KMS-11 (cell line): ENCODE data around the gene NIPAL4.

ENCODE experiments used
- H2AFZ ChIP-seq: fragments of 200-600 bp; sonication (generic); 2 replicates; pipeline ENCODE4 v1.6.1; 2016; ENCODE audit warnings: antibody characterized with exemption, mixed run types, low read depth
- H3K27ac ChIP-seq: fragments of 200-600 bp; sonication (generic); 2 replicates; pipeline ENCODE4 v1.6.1; 2016; ENCODE audit warnings: mild to moderate bottlenecking, mixed run types
- H3K27me3 ChIP-seq: fragments of 200-600 bp; sonication (generic); 2 replicates; pipeline ENCODE4 v1.6.1; 2017; ENCODE audit warnings: mild to moderate bottlenecking, low read depth, mixed run types, moderate library complexity; ENCODE audit not compliant: insufficient read depth
- H3K36me3 ChIP-seq: fragments of 200-600 bp; sonication (generic); 2 replicates; pipeline ENCODE4 v1.6.1; 2017; ENCODE audit warnings: mild to moderate bottlenecking, mixed run types; ENCODE audit not compliant: insufficient read depth
- H3K4me1 ChIP-seq: fragments of 200-600 bp; sonication (generic); 2 replicates; pipeline ENCODE4 v1.6.1; 2016; ENCODE audit warnings: mild to moderate bottlenecking, low read depth, mixed run types; ENCODE audit not compliant: poor library complexity, severe bottlenecking
- H3K4me2 ChIP-seq: fragments of 200-600 bp; sonication (generic); 2 replicates; pipeline ENCODE4 v1.7.0; 2016; ENCODE audit warnings: mild to moderate bottlenecking, mixed run types
- H3K4me3 ChIP-seq: fragments of 200-600 bp; sonication (generic); IDR thresholded peaks from 2 replicates; pipeline ENCODE4 v1.6.1; 2017; ENCODE audit warnings: low read depth, low read length, mixed read lengths; ENCODE audit not compliant: insufficient read depth
- H3K79me2 ChIP-seq: fragments of 200-600 bp; sonication (generic); 2 replicates; pipeline ENCODE4 v1.6.1; 2016; ENCODE audit warnings: low read depth, mixed run types; ENCODE audit not compliant: insufficient read depth
- H3K9ac ChIP-seq: fragments of 200-600 bp; sonication (generic); 2 replicates; pipeline ENCODE4 v1.6.1; 2016; ENCODE audit warnings: mild to moderate bottlenecking, mixed run types
- H4K20me1 ChIP-seq: fragments of 200-600 bp; sonication (generic); 2 replicates; pipeline ENCODE4 v1.6.1; 2016; ENCODE audit warnings: mild to moderate bottlenecking, mixed run types; ENCODE audit not compliant: insufficient read depth
- CTCF ChIP-seq: fragments of 200-600 bp; sonication (generic); conservative IDR thresholded peaks from 2 replicates; pipeline ENCODE4 v1.6.1; 2017; ENCODE audit warnings: low read depth, mild to moderate bottlenecking, antibody characterized with exemption, low read length, moderate library complexity, mixed read lengths

Gene NIPAL4

GRCh38 chr5:157476702-157477408 lies 16.8 kb downstream of the NIPAL4 start:
- Histone ChIP-seq H3K9ac (no peak overlapping the region), H3K27me3 (no peaks in the 10 kb centered on the region), H2AFZ (no peak overlapping the region), H3K4me3 (no peak overlapping the region), H3K4me1 (no peaks in the 10 kb centered on the region), H3K27ac (no peak overlapping the region), H3K4me2 (no peak overlapping the region), H4K20me1 (no peaks in the 10 kb centered on the region), H3K36me3 (no peaks in the 10 kb centered on the region), H3K79me2 (no peaks in the 10 kb centered on the region)
- peak; percentile 76 for TF ChIP-seq CTCF

- no peaks in the 10 kb centered on the region for H3K4me1 ChIP-seq
- H3K4me3 ChIP-seq, result no peak overlapping the region
- H3K9ac ChIP-seq, result no peak overlapping the region
- no peak overlapping the region for H3K4me2 ChIP-seq
- H3K27me3 ChIP-seq, result no peaks in the 10 kb centered on the region
- no peak for TF ChIP-seq CTCF
- no peak overlapping the region for H3K27ac ChIP-seq
- no peak overlapping the region for H2AFZ ChIP-seq
- no peaks in the 10 kb centered on the region for H3K79me2 ChIP-seq
- H3K36me3 ChIP-seq, result no peaks in the 10 kb centered on the region
- no peaks in the 10 kb centered on the region for H4K20me1 ChIP-seq
Measured at GRCh38 chr5:157477814-157478494, 17.9 kb downstream of the NIPAL4 start.

GRCh38 chr5:157478726-157479125 lies 18.7 kb downstream of the NIPAL4 start:
- Histone ChIP-seq H3K4me1 (no peaks in the 10 kb centered on the region), H3K27ac (no peak overlapping the region), H3K9ac (no peak overlapping the region), H3K4me2 (no peak overlapping the region), H3K36me3 (no peaks in the 10 kb centered on the region), H4K20me1 (no peaks in the 10 kb centered on the region), H2AFZ (no peak overlapping the region), H3K79me2 (no peaks in the 10 kb centered on the region), H3K4me3 (no peak overlapping the region), H3K27me3 (no peaks in the 10 kb centered on the region)
- TF ChIP-seq CTCF, result no peak

GRCh38 chr5:157479166-157479565 lies 19.2 kb downstream of the NIPAL4 start:
- Histone ChIP-seq H3K9ac (no peak overlapping the region), H2AFZ (no peak overlapping the region), H3K27ac (no peak overlapping the region), H4K20me1 (no peaks in the 10 kb centered on the region), H3K27me3 (no peaks in the 10 kb centered on the region), H3K36me3 (no peaks in the 10 kb centered on the region), H3K4me3 (no peak overlapping the region), H3K79me2 (no peaks in the 10 kb centered on the region), H3K4me2 (no peak overlapping the region), H3K4me1 (no peaks in the 10 kb centered on the region)
- TF ChIP-seq CTCF, result no peak
